Keratinocyte (primary cell): ENCODE results near the gene SNX20. TPM values are rescaled to one million over a fixed set of nuclear protein-coding genes. Genes with fewer than 3 reads are reported as not detected.
A peak's percentile ranks its signal among the peaks of the same experiment; 100 is the strongest.

Experiments used
- DNase-seq: peaks from one replicate; pipeline ENCODE4 v3.0.0-alpha.2; 2011; ENCODE audit warnings: low read depth, missing footprints, low spot score
- FAIRE-seq: peaks from 2 replicates; lab custom pipeline; 2011; peaks lifted over from hg19 to GRCh38; lab: Jason Lieb, UNC
- H2AFZ ChIP-seq: 2 replicates; pipeline ENCODE4 v1.6.0; 2012; ENCODE audit warnings: low read length, control low read depth, inconsistent platforms; ENCODE audit not compliant: control insufficient read depth
- H3K27ac ChIP-seq: 2 replicates; pipeline ENCODE4 v1.5.1; 2011; ENCODE audit warnings: low read length; ENCODE audit not compliant: control insufficient read depth, insufficient read depth
- H3K27me3 ChIP-seq: 3 replicates; pipeline ENCODE4 v1.6.0; 2011; ENCODE audit warnings: low read length; ENCODE audit not compliant: control insufficient read depth, insufficient read depth; ENCODE audit errors: extremely low read depth
- H3K36me3 ChIP-seq, 2 experiments: 2 replicates in 1 of 2; 3 replicates in 1 of 2; pipeline ENCODE4 v1.5.1; 2011; ENCODE audit warnings: low read length in 2 of 2, mild to moderate bottlenecking in 1 of 2; ENCODE audit not compliant: control insufficient read depth in 2 of 2, insufficient read depth in 2 of 2; ENCODE audit errors: extremely low read depth in 1 of 2
- H3K4me1 ChIP-seq: 3 replicates; pipeline ENCODE4 v1.5.1; 2011; ENCODE audit warnings: low read length; ENCODE audit not compliant: control insufficient read depth, insufficient read depth; ENCODE audit errors: extremely low read depth
- H3K4me2 ChIP-seq: 3 replicates; pipeline ENCODE4 v1.6.0; 2011; ENCODE audit warnings: low read depth, low read length; ENCODE audit not compliant: control insufficient read depth, insufficient read depth; ENCODE audit errors: extremely low read depth
- H3K4me3 ChIP-seq, 3 experiments: fragments of 200-600 bp in 1 of 3; sonication (generic) in 1 of 3; 2 replicates in 2 of 3; 3 replicates in 1 of 3; pipeline ENCODE4 v1.5.1; 2011 to 2016; ENCODE audit warnings: low read length in 3 of 3, mild to moderate bottlenecking in 3 of 3, control low read depth in 2 of 3, inconsistent platforms in 1 of 3, low read depth in 1 of 3, mixed read lengths in 1 of 3, mixed run types in 1 of 3, moderate library complexity in 1 of 3; ENCODE audit not compliant: control insufficient read depth in 2 of 3, insufficient read depth in 2 of 3; ENCODE audit errors: extremely low read depth in 1 of 3
- H3K79me2 ChIP-seq: 2 replicates; pipeline ENCODE4 v1.6.0; 2012; ENCODE audit warnings: low read length; ENCODE audit not compliant: control insufficient read depth, insufficient read depth
- H3K9ac ChIP-seq: 3 replicates; pipeline ENCODE4 v1.6.0; 2011; ENCODE audit warnings: low read length; ENCODE audit not compliant: control insufficient read depth, insufficient read depth; ENCODE audit errors: extremely low read depth
- H3K9me1 ChIP-seq: 3 replicates; pipeline ENCODE4 v1.6.0; 2011; ENCODE audit warnings: low read length; ENCODE audit not compliant: control insufficient read depth, insufficient read depth; ENCODE audit errors: extremely low read depth
- H3K9me3 ChIP-seq: 2 replicates; pipeline ENCODE4 v1.5.1; 2012; ENCODE audit warnings: low read depth, low read length; ENCODE audit not compliant: control insufficient read depth
- H4K20me1 ChIP-seq: 3 replicates; pipeline ENCODE4 v1.6.0; 2011; ENCODE audit warnings: low read length; ENCODE audit not compliant: control insufficient read depth, insufficient read depth; ENCODE audit errors: extremely low read depth
- EZH2 ChIP-seq: IDR thresholded peaks from one replicate; pipeline ENCODE4 v1.6.1; 2012; ENCODE audit warnings: inconsistent platforms, mild to moderate bottlenecking, low read length, moderate library complexity
- dilution Hi-C: fragments of 300-500 bp; cut with MboI; formaldehyde crosslinking; loops from one replicate; pipeline ENCODE4 v1.7.0; 2020; ENCODE audit warnings: low sequenced_read_pairs; ENCODE audit not compliant: extremely low pct_ligation_motif_present
- polyA plus RNA-seq, 5 experiments: library from polyadenylated mRNA; depleted of rRNA in 3 of 5; stranded (reverse) in 3 of 5; stranded (forward) in 1 of 5; unstranded in 1 of 5; fragments of >200 nt; gene quantifications; 1 replicate in 1 of 5; 2 replicates in 3 of 5; 3 replicates in 1 of 5; pipeline versions ENCODE4 v1.2.1 to v1.2.3, GENCODE V29; 2011 to 2012; ENCODE audit warnings: missing spikeins in 2 of 5, low read depth in 1 of 5, low replicate concordance in 1 of 5
- TF ChIP-seq, protein P1 (sequence below), 3 experiments: IDR thresholded peaks in 1 of 3; conservative IDR thresholded peaks in 1 of 3; optimal IDR thresholded peaks in 1 of 3; 2 replicates in 2 of 3; 3 replicates in 1 of 3; pipeline versions ENCODE3 to v1.5.1; 2011; ENCODE audit warnings: low read length in 3 of 3, mild to moderate bottlenecking in 3 of 3, moderate library complexity in 2 of 3, control low read depth in 1 of 3, inconsistent platforms in 1 of 3; ENCODE audit not compliant: insufficient read depth in 2 of 3; ENCODE audit errors: extremely low read depth in 1 of 3

SNX20 gene
- polyA plus RNA-seq, 1 donor (not counting 4 experiments of a cell fraction or from before 2014, with no cell fraction given) = not detected

DNA sequence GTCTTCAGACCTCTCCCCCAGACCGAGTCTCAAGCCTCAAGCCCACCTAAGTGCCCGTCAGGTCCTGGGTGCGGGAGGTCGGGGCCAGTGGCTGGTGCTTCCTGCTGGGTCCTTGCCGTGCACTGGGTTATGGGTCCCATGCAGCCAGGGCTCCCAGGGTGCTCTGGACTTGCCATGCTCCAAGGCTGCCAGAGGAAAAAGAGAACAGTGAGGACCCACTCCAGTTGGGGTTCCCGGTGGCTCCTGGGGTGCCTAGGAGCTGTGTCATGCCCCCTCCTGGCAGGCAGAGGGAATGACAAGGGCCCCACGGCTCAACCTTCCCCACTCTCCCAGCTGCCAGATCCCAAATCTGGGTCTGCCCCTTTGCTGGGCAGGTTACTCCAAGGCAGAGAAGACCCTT lies 3.8 kb downstream of the SNX20 start:
- no peaks in the 10 kb centered on the region for H3K36me3 ChIP-seq
- H3K4me2 ChIP-seq = no peak overlapping the region
- no peak overlapping the region for H3K4me3 ChIP-seq
- peaks cover 5% of the 10 kb centered on the region for H3K9me3 ChIP-seq
- no peak overlapping the region for H3K9ac ChIP-seq
- DNase-seq (no peak), FAIRE-seq (no peak)
- H2AFZ ChIP-seq = no peak overlapping the region
- H4K20me1 ChIP-seq = no peaks in the 10 kb centered on the region
- dilution Hi-C loops = no loop called here
- no peaks in the 10 kb centered on the region for H3K79me2 ChIP-seq
- no peak overlapping the region for H3K27ac ChIP-seq
- no peaks in the 10 kb centered on the region for H3K9me1 ChIP-seq
- no peak for TF ChIP-seq EZH2
- TF ChIP-seq, protein P1, sequence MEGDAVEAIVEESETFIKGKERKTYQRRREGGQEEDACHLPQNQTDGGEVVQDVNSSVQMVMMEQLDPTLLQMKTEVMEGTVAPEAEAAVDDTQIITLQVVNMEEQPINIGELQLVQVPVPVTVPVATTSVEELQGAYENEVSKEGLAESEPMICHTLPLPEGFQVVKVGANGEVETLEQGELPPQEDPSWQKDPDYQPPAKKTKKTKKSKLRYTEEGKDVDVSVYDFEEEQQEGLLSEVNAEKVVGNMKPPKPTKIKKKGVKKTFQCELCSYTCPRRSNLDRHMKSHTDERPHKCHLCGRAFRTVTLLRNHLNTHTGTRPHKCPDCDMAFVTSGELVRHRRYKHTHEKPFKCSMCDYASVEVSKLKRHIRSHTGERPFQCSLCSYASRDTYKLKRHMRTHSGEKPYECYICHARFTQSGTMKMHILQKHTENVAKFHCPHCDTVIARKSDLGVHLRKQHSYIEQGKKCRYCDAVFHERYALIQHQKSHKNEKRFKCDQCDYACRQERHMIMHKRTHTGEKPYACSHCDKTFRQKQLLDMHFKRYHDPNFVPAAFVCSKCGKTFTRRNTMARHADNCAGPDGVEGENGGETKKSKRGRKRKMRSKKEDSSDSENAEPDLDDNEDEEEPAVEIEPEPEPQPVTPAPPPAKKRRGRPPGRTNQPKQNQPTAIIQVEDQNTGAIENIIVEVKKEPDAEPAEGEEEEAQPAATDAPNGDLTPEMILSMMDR (optimal IDR thresholded peaks at IDR 0.05 in 1 of 3, IDR thresholded peaks at IDR 0.05 in 1 of 3, conservative IDR thresholded peaks at IDR 0.05 in 1 of 3; ENCODE audit: extremely low read depth in 1 of 3, insufficient read depth in 2 of 3, low read length in 3 of 3) = peak; percentile 36 to 65 (median 43)
- H3K27me3 ChIP-seq = no peaks in the 10 kb centered on the region
- no peaks in the 10 kb centered on the region for H3K4me1 ChIP-seq

DNA sequence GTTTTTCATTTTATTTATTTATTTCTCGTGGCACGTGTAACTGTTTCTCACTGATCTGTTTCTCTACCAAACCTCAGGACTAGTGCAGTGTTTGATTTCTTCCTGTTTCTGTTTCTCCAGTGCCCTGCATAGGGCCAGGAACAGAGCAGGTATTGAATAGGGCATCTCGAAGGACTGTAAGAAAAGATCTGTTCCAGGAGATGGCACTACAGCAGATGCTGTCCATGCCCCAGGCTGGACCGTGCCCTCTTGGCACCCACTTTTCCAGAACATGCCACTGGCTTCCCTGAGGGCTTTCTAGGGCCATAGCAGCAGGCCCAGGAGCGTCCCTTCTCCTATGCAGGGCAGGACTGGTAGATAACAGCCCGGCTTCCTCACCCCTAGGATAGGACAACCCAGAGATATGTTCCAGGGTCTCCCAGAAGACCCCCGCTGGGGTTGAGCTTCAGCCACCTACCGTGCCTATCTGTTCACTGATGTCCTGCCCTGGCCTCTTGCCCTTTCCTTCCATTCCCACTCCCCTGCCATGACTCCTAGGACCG lies 4.4 kb downstream of the SNX20 start:
- FAIRE-seq (no peak), DNase-seq (no peak)
- Histone ChIP-seq H3K4me2 (no peak overlapping the region), H3K27ac (no peak overlapping the region), H3K9ac (no peak overlapping the region), H2AFZ (no peak overlapping the region), H3K9me3 (peaks cover 9% of the 10 kb centered on the region), H3K4me3 (no peak overlapping the region), H3K36me3 (no peaks in the 10 kb centered on the region), H4K20me1 (no peaks in the 10 kb centered on the region), H3K79me2 (no peaks in the 10 kb centered on the region), H3K4me1 (no peaks in the 10 kb centered on the region), H3K27me3 (no peaks in the 10 kb centered on the region), H3K9me1 (no peaks in the 10 kb centered on the region)
- dilution Hi-C loops = no loop called here
- no peak for TF ChIP-seq EZH2
- TF ChIP-seq, protein P1 (optimal IDR thresholded peaks at IDR 0.05 in 1 of 3, IDR thresholded peaks at IDR 0.05 in 1 of 3, conservative IDR thresholded peaks at IDR 0.05 in 1 of 3; ENCODE audit: extremely low read depth in 1 of 3, insufficient read depth in 2 of 3, low read length in 3 of 3) = peak in 1 of 3 experiments; percentile 23
